ENCODE results near the gene INO80B.

The INO80B gene

DNA sequence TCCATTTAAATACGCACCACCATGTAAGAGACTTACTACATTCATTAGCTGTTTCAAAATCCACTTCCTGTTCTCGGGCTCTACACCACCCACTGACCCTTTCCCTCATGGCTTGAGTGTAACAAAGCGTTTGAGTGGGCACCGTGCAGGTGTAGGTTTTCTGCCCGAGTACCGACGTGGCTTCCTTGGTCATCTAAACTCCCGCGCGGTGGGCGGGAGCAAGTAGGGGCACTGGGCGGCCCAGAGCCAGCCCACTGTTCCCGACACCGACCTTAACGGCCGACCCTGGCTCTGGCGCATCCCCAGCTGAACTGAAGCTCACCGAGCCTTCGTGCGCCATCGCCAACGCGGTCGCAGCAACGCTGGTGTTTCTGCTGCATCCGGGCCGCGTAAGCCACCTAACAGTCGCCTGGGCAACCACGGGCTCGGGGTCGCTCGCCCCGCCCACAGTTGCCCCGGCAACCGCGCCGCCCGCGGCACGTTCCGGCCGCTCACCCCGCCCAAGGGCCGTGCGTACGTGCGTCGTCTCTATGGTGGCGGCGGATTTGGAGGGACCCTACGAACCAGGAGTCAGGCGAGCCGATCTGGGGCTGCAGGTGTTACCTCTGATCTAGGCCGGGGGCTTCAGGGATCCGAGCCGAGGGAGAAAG lies 33.5 kb upstream of the INO80B start, which contains the start of the genes C2orf81 and WDR54:
C2orf81 (minus strand) TSS at position 399 of the 650 bp plus-strand sequence; CDS start at position 340, 59 bp downstream.
WDR54 (plus strand) TSS at position 510 of the 650 bp plus-strand sequence. CDS start 424 bp downstream, outside the sequence.
- peak; percentile 79 for DNase-seq (ENCODE audit: low read depth)
- TF ChIP-seq, protein P1, sequence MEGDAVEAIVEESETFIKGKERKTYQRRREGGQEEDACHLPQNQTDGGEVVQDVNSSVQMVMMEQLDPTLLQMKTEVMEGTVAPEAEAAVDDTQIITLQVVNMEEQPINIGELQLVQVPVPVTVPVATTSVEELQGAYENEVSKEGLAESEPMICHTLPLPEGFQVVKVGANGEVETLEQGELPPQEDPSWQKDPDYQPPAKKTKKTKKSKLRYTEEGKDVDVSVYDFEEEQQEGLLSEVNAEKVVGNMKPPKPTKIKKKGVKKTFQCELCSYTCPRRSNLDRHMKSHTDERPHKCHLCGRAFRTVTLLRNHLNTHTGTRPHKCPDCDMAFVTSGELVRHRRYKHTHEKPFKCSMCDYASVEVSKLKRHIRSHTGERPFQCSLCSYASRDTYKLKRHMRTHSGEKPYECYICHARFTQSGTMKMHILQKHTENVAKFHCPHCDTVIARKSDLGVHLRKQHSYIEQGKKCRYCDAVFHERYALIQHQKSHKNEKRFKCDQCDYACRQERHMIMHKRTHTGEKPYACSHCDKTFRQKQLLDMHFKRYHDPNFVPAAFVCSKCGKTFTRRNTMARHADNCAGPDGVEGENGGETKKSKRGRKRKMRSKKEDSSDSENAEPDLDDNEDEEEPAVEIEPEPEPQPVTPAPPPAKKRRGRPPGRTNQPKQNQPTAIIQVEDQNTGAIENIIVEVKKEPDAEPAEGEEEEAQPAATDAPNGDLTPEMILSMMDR (conservative IDR thresholded peaks at IDR 0.05; ENCODE audit: control insufficient read depth, insufficient read depth, low read depth, low read length), result no peak
- peak within 1 kb of the TSS; percentile 91 for H3K4me3 ChIP-seq (ENCODE audit: control insufficient read depth, low read depth, low read length)

DNA sequence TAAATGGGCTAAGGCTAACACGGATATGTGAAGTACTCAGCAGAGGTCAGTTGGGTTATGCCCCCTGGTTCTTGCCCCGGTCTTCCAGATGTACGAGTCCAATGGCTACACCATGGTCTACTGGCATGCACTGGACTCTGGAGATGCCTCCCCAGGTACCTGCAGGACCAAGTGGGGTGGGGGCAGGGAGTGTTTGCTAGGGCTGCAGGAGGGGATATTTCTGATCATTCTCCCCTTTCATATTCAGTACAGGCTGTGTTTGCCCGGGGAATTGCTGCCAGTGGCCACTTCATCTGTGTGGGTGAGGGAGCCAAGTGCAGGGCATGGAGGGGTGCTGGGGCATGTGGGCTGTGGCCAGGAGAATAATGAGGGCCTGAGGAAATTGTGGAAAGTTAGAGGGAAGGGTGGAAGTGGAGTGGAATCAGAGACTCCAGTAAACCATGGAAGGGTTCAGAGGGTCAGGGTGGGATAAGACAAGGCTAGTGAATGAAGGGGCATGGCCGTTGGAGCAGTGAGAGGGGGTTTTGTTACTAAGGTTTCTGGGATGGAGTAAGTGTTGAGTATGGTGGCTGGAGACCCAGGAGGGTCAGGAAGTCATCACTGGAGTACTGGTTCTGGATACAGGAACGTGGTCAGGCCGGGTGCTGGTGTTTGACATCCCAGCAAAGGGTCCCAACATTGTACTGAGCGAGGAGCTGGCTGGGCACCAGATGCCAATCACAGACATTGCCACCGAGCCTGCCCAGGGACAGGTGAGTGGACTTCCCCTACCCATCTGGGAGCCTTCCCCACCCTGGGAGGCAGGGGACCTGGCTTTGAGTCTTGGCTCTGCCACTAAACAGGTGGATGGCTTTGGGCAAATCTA lies 31.4 kb upstream of the INO80B start:
- DNase-seq (ENCODE audit: low read depth), result no peak
- H3K4me3 ChIP-seq (ENCODE audit: control insufficient read depth, low read depth, low read length), result no peak overlapping the region
- TF ChIP-seq, protein P1 (conservative IDR thresholded peaks at IDR 0.05; ENCODE audit: control insufficient read depth, insufficient read depth, low read depth, low read length), result no peak

DNA sequence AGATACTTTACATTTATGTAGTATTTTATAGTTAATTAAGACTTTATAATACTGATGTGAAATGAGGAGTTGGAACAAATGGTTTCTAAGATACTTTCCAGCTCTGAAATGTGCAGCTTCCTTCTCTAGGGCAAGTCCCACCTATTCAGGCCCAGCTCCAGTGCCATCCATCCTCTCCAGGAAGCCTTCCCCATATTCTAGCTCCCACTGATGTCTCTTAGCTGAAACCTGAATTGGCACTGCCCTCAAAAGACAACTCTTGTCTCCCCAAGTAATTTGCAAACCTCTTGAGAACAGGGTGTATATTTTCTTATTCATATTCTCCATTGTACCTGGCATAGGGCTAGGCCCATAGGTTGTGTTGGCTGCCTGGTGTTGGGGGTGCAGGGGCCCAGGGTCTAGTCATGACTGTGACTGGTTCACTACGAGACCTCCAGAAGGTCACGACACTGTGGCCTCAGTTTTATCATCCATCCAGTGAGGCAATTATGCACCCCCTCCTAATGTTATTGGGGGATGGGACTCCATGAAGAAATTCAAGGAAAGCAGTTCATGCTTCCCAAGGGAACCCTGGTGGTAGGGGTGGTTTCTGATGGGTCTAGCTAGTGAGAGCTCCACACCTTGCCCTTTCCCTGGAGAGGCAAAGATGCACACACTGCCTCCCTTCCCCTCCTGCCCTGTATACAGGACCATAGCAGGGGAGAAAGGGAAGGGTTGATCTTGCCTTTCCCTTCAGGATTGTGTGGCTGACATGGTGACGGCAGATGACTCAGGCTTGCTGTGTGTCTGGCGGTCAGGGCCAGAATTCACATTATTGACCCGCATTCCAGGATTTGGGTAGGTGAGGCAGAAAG lies 30.5 kb upstream of the INO80B start:
- TF ChIP-seq, protein P1 (conservative IDR thresholded peaks at IDR 0.05; ENCODE audit: control insufficient read depth, insufficient read depth, low read depth, low read length), result no peak
- DNase-seq (ENCODE audit: low read depth), result no peak
- H3K4me3 ChIP-seq (ENCODE audit: control insufficient read depth, low read depth, low read length), result no peak overlapping the region

DNA sequence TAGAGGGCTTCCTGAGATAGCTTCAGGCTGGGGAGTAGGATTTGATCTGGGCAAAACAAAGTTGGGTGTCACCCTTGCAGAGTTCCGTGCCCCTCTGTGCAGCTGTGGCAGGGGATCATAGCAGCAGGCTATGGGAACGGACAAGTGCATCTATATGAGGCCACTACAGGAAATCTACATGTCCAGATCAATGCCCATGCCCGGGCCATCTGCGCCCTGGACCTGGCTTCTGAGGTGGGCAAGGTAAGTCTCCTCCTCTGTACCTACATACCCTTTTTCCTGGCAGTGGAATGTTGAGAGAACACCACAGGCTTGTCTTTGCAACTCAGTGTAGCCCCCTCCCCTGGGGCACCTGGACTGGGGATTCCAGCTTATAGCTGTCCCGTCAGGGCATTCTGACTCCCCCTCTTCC lies 29.9 kb upstream of the INO80B start:
- TF ChIP-seq, protein P1 (conservative IDR thresholded peaks at IDR 0.05; ENCODE audit: control insufficient read depth, insufficient read depth, low read depth, low read length), result no peak
- no peak for DNase-seq (ENCODE audit: low read depth)
- H3K4me3 ChIP-seq (ENCODE audit: control insufficient read depth, low read depth, low read length), result no peak overlapping the region

DNA sequence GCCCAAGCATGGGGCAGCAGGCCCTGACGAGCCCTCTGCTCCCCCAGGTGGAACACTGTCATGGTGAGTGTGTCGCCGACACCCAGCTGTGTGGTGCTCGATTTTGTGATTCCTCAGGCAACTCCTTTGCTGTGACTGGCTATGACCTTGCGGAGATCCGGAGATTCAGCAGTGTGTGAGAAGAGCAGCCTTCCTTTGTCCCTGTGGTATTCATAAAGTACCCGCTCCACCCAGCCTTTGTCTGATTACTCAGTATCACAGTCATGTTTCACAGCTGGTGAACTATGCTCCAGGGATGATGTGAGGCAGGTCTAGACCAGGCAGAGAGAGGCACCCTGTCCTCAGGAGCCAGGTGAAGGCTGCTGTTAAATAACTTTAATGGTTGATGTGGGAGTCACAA lies 29.4 kb upstream of the INO80B start:
- no peak for DNase-seq (ENCODE audit: low read depth)
- no peak overlapping the region for H3K4me3 ChIP-seq (ENCODE audit: control insufficient read depth, low read depth, low read length)
- TF ChIP-seq, protein P1 (conservative IDR thresholded peaks at IDR 0.05; ENCODE audit: control insufficient read depth, insufficient read depth, low read depth, low read length), result no peak

DNA sequence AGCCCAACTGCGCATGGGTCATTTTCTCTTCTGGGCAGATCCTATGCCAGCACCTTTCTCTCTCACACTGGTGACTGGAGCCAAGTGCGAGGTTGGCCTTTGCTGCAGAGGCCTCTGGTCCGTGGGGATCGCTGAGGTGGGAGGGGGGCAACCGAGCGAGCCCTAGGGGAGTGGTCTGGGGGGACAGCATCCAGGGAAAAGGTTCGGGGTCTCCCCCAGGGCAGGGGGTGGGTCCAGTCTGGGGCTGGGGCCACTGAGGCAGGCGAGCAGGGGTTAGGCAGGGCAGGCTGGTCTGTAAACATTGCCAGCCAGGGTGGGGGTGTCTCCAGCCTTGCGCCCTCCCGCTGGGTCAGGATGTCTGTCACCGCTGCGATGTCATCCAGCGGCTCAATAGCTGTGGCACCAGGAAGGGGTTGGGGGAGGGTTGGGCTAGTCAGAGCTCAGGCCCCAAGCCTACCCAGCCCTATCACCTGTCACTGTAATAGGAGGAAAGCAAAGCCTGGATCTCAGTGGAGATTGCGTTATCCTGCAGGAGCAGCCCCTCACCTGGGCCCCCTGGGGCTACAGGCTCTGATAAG lies 28.6 kb upstream of the INO80B start:
- TF ChIP-seq, protein P1 (conservative IDR thresholded peaks at IDR 0.05; ENCODE audit: control insufficient read depth, insufficient read depth, low read depth, low read length), result no peak
- no peak for DNase-seq (ENCODE audit: low read depth)
- H3K4me3 ChIP-seq (ENCODE audit: control insufficient read depth, low read depth, low read length), result no peak overlapping the region
